HCT116 (cell line): Measurements from ENCODE around the gene CNDP2. TPM values are rescaled to one million over a fixed set of nuclear protein-coding genes. Genes with fewer than 3 reads are reported as not detected.

Experiments used
- ATAC-seq: fragments of 200-7000 bp; cut with Tn5 transposase; 2 replicates; pipeline ENCODE4 v1.9.1; 2020; ENCODE audit warnings: mild to moderate bottlenecking, moderate library complexity
- BruUV-seq: library from RNA; stranded (reverse); fragments of 400-500 nt; replicated peaks from 2 replicates; lab custom pipeline; 2021; lab: Mats Ljungman, UMichigan
- CTCF ChIA-PET: fragments of 300-600 bp; sonication (Branson Sonifier 250); formaldehyde crosslinking; loops from one replicate; lab custom pipeline; 2021; ENCODE audit warnings: antibody characterized with exemption; lab: Charles Lee
- POLR2A ChIA-PET: fragments of 300-600, 350-600 bp; sonication (Branson Sonifier 250); formaldehyde crosslinking; loops from one replicate; lab custom pipeline; 2021; ENCODE audit warnings: antibody characterized with exemption; lab: Charles Lee
- RAD21 ChIA-PET, 2 experiments: fragments of 300-600 bp; sonication (Branson Sonifier 250); formaldehyde crosslinking; loops; one replicate each; lab custom pipeline; 2023; ENCODE audit warnings: low total read pairs in 2 of 2; ENCODE audit not compliant: uncharacterized antibody in 2 of 2, unreplicated experiment in 2 of 2, low non-redundant PET in 1 of 2; lab: Charles Lee
- DNase-seq: peaks from one replicate; pipeline ENCODE4 v3.0.0-alpha.2; 2010; ENCODE audit warnings: low read depth, low spot score
- H2AFZ ChIP-seq: fragments of 200-600 bp; shearing (Covaris generic), sonication (generic); 2 replicates; pipeline ENCODE4 v1.6.1; 2017; ENCODE audit warnings: low read depth, mixed run types, mixed read lengths, antibody characterized with exemption, low read length; ENCODE audit not compliant: poor library complexity, severe bottlenecking
- H3K27ac ChIP-seq: 2 replicates; pipeline ENCODE4 v1.5.1; 2012; ENCODE audit warnings: low read depth, low read length
- H3K27me3 ChIP-seq: fragments of 200-600 bp; sonication (generic); 2 replicates; pipeline ENCODE4 v1.6.1; 2016; ENCODE audit warnings: mixed run types, low read length, mixed read lengths; ENCODE audit not compliant: insufficient read depth
- H3K36me3 ChIP-seq, 2 experiments: fragments of 200-500 bp in 1 of 2; fragments of 200-600 bp in 1 of 2; sonication (Bioruptor generic) in 1 of 2; sonication (generic) in 1 of 2; 2 replicates each; pipeline versions ENCODE4 v1.5.1 to v1.6.1; 2014 to 2016; ENCODE audit warnings: low read length in 2 of 2, inconsistent platforms in 1 of 2, mixed read lengths in 1 of 2, mixed run types in 1 of 2; ENCODE audit not compliant: insufficient read depth in 2 of 2, control insufficient read depth in 1 of 2
- H3K4me1 ChIP-seq, 2 experiments: fragments of 200-600 bp in 1 of 2; sonication (generic) in 1 of 2; 2 replicates each; pipeline versions ENCODE4 v1.5.1 to v1.6.1; 2012 to 2017; ENCODE audit warnings: low read length in 2 of 2, inconsistent platforms in 1 of 2, mild to moderate bottlenecking in 1 of 2, mixed read lengths in 1 of 2, mixed run types in 1 of 2, moderate library complexity in 1 of 2; ENCODE audit not compliant: insufficient read depth in 2 of 2, control insufficient read depth in 1 of 2
- H3K4me2 ChIP-seq: fragments of 200-600 bp; sonication (generic); 2 replicates; pipeline ENCODE4 v1.6.1; 2017; ENCODE audit warnings: mixed run types, low read length, mixed read lengths
- H3K4me3 ChIP-seq, 2 experiments: fragments of 200-600 bp in 1 of 2; sonication (generic) in 1 of 2; replicated peaks in 1 of 2; 2 replicates each; pipeline ENCODE4 v1.5.1; 2011 to 2016; ENCODE audit warnings: low read length in 2 of 2, control low read depth in 1 of 2, low read depth in 1 of 2, mild to moderate bottlenecking in 1 of 2, mixed read lengths in 1 of 2, mixed run types in 1 of 2
- H3K79me2 ChIP-seq: fragments of 200-600 bp; sonication (generic); 2 replicates; pipeline ENCODE4 v1.6.1; 2017; ENCODE audit warnings: mild to moderate bottlenecking, mixed run types, low read length, moderate library complexity, mixed read lengths; ENCODE audit not compliant: insufficient read depth
- H3K9ac ChIP-seq: fragments of 200-600 bp; sonication (generic); 2 replicates; pipeline ENCODE4 v1.6.1; 2016; ENCODE audit warnings: low read length, mixed read lengths
- H3K9me2 ChIP-seq: fragments of 200-600 bp; sonication (generic), shearing (Covaris generic); 2 replicates; pipeline ENCODE4 v1.6.1; 2017; ENCODE audit warnings: mixed run types, mild to moderate bottlenecking, moderate library complexity; ENCODE audit not compliant: insufficient read depth
- H3K9me3 ChIP-seq, 2 experiments: fragments of 200-500 bp in 1 of 2; fragments of 200-600 bp in 1 of 2; sonication (Bioruptor generic) in 1 of 2; sonication (generic) in 1 of 2; 2 replicates each; pipeline ENCODE4 v1.6.1; 2014 to 2017; ENCODE audit warnings: low read length in 2 of 2, mixed read lengths in 2 of 2, inconsistent platforms in 1 of 2, low read depth in 1 of 2, mild to moderate bottlenecking in 1 of 2, mixed run types in 1 of 2, moderate library complexity in 1 of 2; ENCODE audit not compliant: control insufficient read depth in 1 of 2, insufficient read depth in 1 of 2
- H4K20me1 ChIP-seq: fragments of 200-600 bp; sonication (generic), shearing (Covaris generic); 2 replicates; pipeline ENCODE4 v1.6.1; 2017; ENCODE audit warnings: mixed run types, mild to moderate bottlenecking, moderate library complexity; ENCODE audit not compliant: insufficient read depth
- ATF3 ChIP-seq: IDR thresholded peaks from 2 replicates; pipeline ENCODE4 v1.6.1; 2012
- CTCF ChIP-seq, 3 experiments: fragments of 200-600 bp in 1 of 3; sonication (generic) in 1 of 3; IDR thresholded peaks in 2 of 3; conservative IDR thresholded peaks in 1 of 3; 2 replicates each; pipeline ENCODE4 v1.5.1; 2012 to 2017; ENCODE audit warnings: low read depth in 2 of 3, low read length in 2 of 3, antibody characterized with exemption in 1 of 3, borderline replicate concordance in 1 of 3, control low read depth in 1 of 3, mild to moderate bottlenecking in 1 of 3, mixed read lengths in 1 of 3, mixed run types in 1 of 3, moderate library complexity in 1 of 3; ENCODE audit not compliant: insufficient read depth in 1 of 3
- EGR1 ChIP-seq: IDR thresholded peaks from 2 replicates; pipeline ENCODE4 v1.6.1; 2012; ENCODE audit warnings: low read depth
- RAD21 ChIP-seq: IDR thresholded peaks from 2 replicates; pipeline ENCODE4 v1.6.1; 2012; ENCODE audit warnings: low read depth, mild to moderate bottlenecking
- REST ChIP-seq: IDR thresholded peaks from 2 replicates; pipeline ENCODE4 v1.6.1; 2012; ENCODE audit warnings: low read depth
- SP1 ChIP-seq: IDR thresholded peaks from 2 replicates; pipeline ENCODE4 v1.6.1; 2012; ENCODE audit warnings: low read depth
- SRF ChIP-seq: IDR thresholded peaks from 2 replicates; pipeline ENCODE4 v1.6.1; 2012; ENCODE audit warnings: low read depth
- ZBTB33 ChIP-seq: IDR thresholded peaks from 2 replicates; pipeline ENCODE4 v1.6.1; 2011; ENCODE audit warnings: mild to moderate bottlenecking, low read length, moderate library complexity; ENCODE audit not compliant: insufficient replicate concordance; ENCODE audit errors: extremely low read depth
- ZFX ChIP-seq: fragments of 450-650 bp; IDR thresholded peaks from 2 replicates; pipeline ENCODE4 v1.6.1; 2017
- intact Hi-C: fragments of 100-400 bp; cut with micrococcal nuclease; formaldehyde crosslinking; loops from 2 replicates; pipeline ENCODE4 v1.10.0; 2022
- total RNA-seq: library from RNA; stranded (reverse); gene quantifications from one replicate; pipeline ENCODE4 v1.2.1, GENCODE V29; 2021; ENCODE audit not compliant: unreplicated experiment

The CNDP2 gene
- total RNA-seq, 1 experiment from 2014 or later, result 112 TPM

- Histone ChIP-seq H3K36me3 (no peaks in the 10 kb centered on the region), H3K9ac (no peak overlapping the region), H4K20me1 (no peaks in the 10 kb centered on the region), H3K4me1 (no peaks in the 10 kb centered on the region), H3K9me3 (no peaks in the 10 kb centered on the region), H2AFZ (no peak overlapping the region), H3K4me3 (no peak overlapping the region), H3K27me3 (peaks cover 4% of the 10 kb centered on the region; the same call in 1 of the 2 replicates), H3K9me2 (no peaks in the 10 kb centered on the region), H3K4me2 (no peak overlapping the region), H3K79me2 (no peaks in the 10 kb centered on the region), H3K27ac (no peak overlapping the region)
- no peak for ATAC-seq
- RAD21 ChIA-PET, result no interaction called here
- DNase-seq, result no peak
- no TSS peak for BruUV-seq
- intact Hi-C loops, result no loop called here
- TF ChIP-seq EGR1 (no peak), SP1 (no peak), RAD21 (no peak), CTCF (IDR thresholded peaks at IDR 0.05 in 2 of 3, conservative IDR thresholded peaks at IDR 0.05 in 1 of 3; ENCODE audit: borderline replicate concordance in 1 of 3, insufficient read depth in 1 of 3, low read depth in 2 of 3, low read length in 2 of 3) (no peak), ZFX (no peak), ATF3 (no peak)
- POLR2A ChIA-PET, result no interaction called here
- CTCF ChIA-PET, result no interaction called here
Measured at GRCh38 chr18:74528913-74529312, 32.8 kb downstream of the CNDP2 start.

- Histone ChIP-seq H3K4me3 (no peak overlapping the region), H3K9ac (no peak overlapping the region), H3K4me2 (no peak overlapping the region), H2AFZ (no peak overlapping the region), H3K9me2 (no peaks in the 10 kb centered on the region), H3K36me3 (no peaks in the 10 kb centered on the region), H3K79me2 (no peaks in the 10 kb centered on the region), H4K20me1 (no peaks in the 10 kb centered on the region), H3K4me1 (no peaks in the 10 kb centered on the region), H3K9me3 (no peaks in the 10 kb centered on the region), H3K27ac (no peak overlapping the region), H3K27me3 (peaks cover 4% of the 10 kb centered on the region; the same call in 1 of the 2 replicates)
- no TSS peak for BruUV-seq
- CTCF ChIA-PET, result no interaction called here
- POLR2A ChIA-PET, result no interaction called here
- DNase-seq (no peak), ATAC-seq (no peak)
- intact Hi-C loops, result no loop called here
- RAD21 ChIA-PET, result no interaction called here
- TF ChIP-seq ZBTB33, result no peak
- TF ChIP-seq ZFX, result no peak
- TF ChIP-seq REST, result no peak
- no peak for TF ChIP-seq SRF
- TF ChIP-seq CTCF (IDR thresholded peaks at IDR 0.05 in 2 of 3, conservative IDR thresholded peaks at IDR 0.05 in 1 of 3; ENCODE audit: borderline replicate concordance in 1 of 3, insufficient read depth in 1 of 3, low read depth in 2 of 3, low read length in 2 of 3), result no peak
Measured at GRCh38 chr18:74529378-74529777, 33.2 kb downstream of the CNDP2 start.
